HFF-Myc (cell line): Measurements from ENCODE around the gene ARMC12.
A peak's percentile ranks its signal among the peaks of the same experiment; 100 is the strongest.
"Not testable (repeated sequence)": the region's sequence is repeated elsewhere in the genome, so short reads cannot be mapped to it uniquely, and the experiment has no call there.

Source experiments
- DNase-seq: peaks from one replicate; pipeline ENCODE4 v3.0.0-alpha.2; 2011; ENCODE audit warnings: low read depth; ENCODE audit errors: extremely low read depth
- H3K4me3 ChIP-seq: replicated peaks from 2 replicates; pipeline ENCODE4 v1.5.1; 2011; ENCODE audit warnings: low read depth, mild to moderate bottlenecking, control low read depth, low read length
- TF ChIP-seq, protein P1 (sequence below): IDR thresholded peaks from 2 replicates; pipeline ENCODE4 v1.5.1; 2012; ENCODE audit warnings: mild to moderate bottlenecking, low read depth, low read length, control low read depth; ENCODE audit errors: missing control alignments

The ARMC12 gene

DNA sequence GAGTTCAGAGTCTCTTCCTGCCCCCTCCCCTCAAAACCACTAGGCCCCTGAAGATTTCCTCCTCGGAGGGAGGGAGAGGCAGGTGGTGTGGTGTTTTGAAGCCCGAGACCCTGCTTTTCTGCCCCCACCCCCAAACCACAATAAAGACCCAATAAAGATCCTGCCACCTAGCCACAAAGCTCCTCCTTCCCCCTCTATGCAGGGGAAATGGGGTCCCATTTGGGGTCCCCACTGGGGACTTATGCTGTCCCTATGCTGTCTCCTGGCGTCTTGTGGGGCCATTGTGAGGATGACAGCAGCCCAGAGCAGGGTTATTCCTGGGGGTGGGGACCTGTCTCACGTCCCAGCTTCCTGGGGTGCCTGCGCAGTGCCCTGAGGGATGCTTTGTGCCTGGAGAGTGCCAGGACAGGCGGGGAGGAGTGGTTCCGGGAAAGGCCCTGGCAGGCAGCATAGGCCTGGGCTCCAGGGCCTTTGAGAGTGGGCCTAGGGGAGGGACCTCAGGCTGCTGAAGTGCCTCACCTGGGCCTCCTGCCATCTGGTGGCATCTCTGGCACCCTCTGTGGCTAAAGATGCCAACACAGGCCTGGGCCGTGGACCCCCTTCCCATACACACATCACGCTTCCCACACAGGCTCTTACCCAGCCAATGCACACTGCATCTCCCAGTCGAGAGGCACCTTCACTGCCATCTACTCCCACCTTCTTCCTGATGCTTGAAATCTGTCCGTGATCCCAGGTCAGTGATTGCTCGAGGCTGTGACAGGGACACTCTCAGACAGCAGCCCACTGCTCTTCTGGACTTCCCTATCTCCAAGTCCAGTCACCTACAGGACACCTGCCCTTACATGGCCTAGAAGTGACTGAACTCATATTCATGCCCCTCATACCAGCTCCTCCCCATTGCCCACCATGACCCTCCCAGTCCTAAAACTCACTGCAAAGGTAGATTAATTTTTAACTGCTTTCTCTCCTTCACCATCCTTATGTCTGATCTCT is 7.9 kb upstream of the ARMC12 start:
- H3K4me3 ChIP-seq = peak overlapping the region; percentile 51
- no peak for DNase-seq
- TF ChIP-seq, protein P1, sequence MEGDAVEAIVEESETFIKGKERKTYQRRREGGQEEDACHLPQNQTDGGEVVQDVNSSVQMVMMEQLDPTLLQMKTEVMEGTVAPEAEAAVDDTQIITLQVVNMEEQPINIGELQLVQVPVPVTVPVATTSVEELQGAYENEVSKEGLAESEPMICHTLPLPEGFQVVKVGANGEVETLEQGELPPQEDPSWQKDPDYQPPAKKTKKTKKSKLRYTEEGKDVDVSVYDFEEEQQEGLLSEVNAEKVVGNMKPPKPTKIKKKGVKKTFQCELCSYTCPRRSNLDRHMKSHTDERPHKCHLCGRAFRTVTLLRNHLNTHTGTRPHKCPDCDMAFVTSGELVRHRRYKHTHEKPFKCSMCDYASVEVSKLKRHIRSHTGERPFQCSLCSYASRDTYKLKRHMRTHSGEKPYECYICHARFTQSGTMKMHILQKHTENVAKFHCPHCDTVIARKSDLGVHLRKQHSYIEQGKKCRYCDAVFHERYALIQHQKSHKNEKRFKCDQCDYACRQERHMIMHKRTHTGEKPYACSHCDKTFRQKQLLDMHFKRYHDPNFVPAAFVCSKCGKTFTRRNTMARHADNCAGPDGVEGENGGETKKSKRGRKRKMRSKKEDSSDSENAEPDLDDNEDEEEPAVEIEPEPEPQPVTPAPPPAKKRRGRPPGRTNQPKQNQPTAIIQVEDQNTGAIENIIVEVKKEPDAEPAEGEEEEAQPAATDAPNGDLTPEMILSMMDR = no peak

- DNase-seq = no peak
- TF ChIP-seq, protein P1 = no peak
- no peak overlapping the region for H3K4me3 ChIP-seq
Observed at GRCh38 chr6:35729722-35730121, 7.1 kb upstream of the ARMC12 start.

DNA sequence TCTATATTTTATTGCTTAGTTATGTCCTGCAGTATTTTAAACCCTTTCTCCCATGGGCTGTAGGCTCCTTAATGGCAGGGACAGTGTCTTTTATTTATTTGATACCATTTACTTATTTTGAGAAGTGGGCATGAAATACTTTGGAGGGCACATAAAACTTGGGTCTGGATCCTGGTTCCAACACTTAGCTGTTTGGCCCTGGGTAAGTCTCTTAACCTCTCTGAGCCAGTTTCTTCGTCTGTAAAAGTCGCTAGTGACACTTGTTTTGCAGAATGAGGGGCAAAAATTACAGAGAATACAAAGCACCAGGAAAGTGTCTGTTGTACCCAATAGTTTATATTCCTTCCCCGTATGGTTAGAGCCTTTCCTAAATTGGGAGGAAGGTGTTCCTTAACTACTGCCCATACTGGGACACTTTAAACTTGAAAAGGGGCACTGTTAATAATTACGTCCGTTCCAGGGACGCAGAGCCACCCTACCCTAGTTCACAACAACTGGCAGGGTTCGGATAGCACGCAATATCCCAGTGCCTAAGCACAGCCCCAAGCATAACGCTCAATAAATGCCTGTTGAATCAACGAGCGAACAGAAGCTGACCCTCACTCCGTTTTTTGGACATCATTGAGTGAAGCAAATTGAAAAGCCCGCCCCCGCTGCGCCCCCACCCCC is 6.0 kb upstream of the ARMC12 start:
- no peak for DNase-seq
- peak overlapping the region; percentile 14; the same call in 1 of the 2 replicates for H3K4me3 ChIP-seq
- TF ChIP-seq, protein P1 = no peak

DNA sequence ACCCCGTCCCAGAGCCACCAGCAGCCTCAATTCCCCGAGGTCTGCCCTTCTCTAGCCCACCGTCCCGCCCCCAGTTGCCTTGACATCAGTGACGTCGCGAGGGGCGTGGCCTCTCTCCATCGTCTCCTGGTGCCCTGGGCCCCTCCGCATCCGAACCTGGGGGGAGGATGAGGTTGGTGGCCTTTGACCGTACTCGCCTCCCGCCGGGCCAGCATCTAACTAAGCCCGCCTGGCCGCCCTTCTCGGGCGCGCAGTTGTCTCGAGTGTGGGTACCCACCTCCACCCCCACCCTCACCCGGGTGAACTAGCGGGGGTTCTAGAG is 5.5 kb upstream of the ARMC12 start:
- TF ChIP-seq, protein P1 = no peak
- H3K4me3 ChIP-seq = peak overlapping the region; percentile 56
- DNase-seq = no peak

- TF ChIP-seq, protein P1 = no peak
- peak; percentile 80 for DNase-seq
- H3K4me3 ChIP-seq = peak overlapping the region; percentile 56
Observed at GRCh38 chr6:35731736-35732532, 4.9 kb upstream of the ARMC12 start.

GRCh38 chr6:35733633-35734032 is 3.2 kb upstream of the ARMC12 start:
- no peak overlapping the region for H3K4me3 ChIP-seq
- DNase-seq = no peak
- TF ChIP-seq, protein P1 = no peak

GRCh38 chr6:35734319-35734718 is 2.5 kb upstream of the ARMC12 start:
- DNase-seq, H3K4me3 ChIP-seq: not testable (repeated sequence)
